Right ventricle myocardium inferior (tissue), 1 donor: ENCODE data around the gene GCNT1. TPM values are rescaled to one million over a fixed set of nuclear protein-coding genes. Genes with fewer than 3 reads are reported as not detected.
A peak's percentile ranks its signal among the peaks of the same experiment; 100 is the strongest.
"Not testable (repeated sequence)": the region's sequence is repeated elsewhere in the genome, so short reads cannot be mapped to it uniquely, and the experiment has no call there.

Experiments
- ATAC-seq: fragments of 200-7000 bp; cut with Tn5 transposase; one replicate; pipeline ENCODE4 v1.9.1; 2020; ENCODE audit warnings: mild to moderate bottlenecking, moderate library complexity
- DNase-seq: peaks from one replicate; pipeline ENCODE4 v3.0.0; 2021; ENCODE audit errors: missing footprints
- intact Hi-C: fragments of 100-400 bp; cut with DNase I; formaldehyde crosslinking; loops from one replicate; pipeline ENCODE4 v1.11.0; 2022
- total RNA-seq: library from RNA; stranded (reverse); fragmentation: NEBNext Ultra II Directional; extraction: Animal tissue kit (Norgen Biotek cat#: 25700); gene quantifications from one replicate; pipeline ENCODE4 v1.2.1, GENCODE V29; 2021
- donor health status: DM: no; HTN: yes; CAD: no; lungs with severe emphysema.

GCNT1 gene
- total RNA-seq, 1 donor from 2014 or later: 3.2 TPM

DNA sequence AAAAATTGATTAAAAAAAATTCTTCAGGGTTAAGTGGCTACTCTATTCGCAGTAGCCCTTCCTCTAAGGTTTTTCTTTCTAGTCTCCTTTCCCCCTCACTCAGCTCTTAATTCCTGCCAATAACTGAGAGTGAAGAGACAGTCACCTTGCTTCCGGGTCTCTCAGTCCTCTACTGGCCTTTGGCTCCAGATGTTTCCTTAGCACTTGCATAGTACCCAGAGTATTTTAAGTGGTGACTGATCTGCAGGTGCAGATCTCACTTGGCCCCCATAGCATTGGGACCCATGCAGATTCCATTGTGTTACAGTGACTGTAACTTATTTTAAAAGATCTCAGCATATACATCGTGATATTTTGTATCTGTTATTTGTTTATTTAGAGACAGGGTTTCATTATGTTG, 66.2 kb downstream of the GCNT1 start:
- ATAC-seq (no peak), DNase-seq (no peak)
- intact Hi-C loops: no loop called here

DNA sequence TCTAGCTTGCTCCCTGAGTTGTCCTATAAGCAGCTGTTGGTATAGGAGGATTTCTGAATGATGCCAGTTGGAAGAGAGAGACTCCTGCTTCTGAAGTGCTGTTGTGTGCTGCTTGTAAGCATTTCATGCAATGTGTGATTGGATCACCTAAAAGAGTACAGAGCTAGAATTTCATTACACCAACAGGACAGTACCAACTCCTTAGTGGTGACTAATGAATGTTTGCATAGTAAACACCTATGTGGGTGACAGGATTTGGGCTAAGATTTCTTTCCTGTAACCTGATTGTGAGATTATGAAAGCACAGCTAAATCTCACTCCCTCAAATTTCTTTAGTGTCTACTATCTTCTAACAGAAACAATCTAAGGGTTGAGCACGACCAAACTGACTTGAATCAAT, 67.0 kb downstream of the GCNT1 start:
- DNase-seq (no peak), ATAC-seq (no peak)
- intact Hi-C loops: no loop called here

DNA sequence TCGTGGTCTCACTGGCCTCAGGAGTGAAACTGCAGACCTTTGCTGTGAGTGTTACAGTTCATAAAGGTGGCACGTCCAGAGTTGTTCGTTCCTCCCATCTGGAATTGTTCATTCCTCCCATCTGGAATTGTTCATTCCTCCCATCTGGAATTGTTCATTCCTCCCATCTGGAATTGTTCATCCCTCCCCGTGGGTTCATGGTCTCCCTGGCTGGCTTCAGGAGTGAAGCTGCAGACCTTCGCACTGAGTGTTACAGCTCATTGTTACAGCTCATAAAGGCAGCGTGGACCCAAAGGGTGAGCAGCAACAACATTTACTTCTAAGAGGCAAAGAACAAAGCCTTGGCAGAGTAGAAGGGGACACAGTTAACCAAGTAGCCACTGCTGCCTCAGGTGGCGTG, 69.1 kb downstream of the GCNT1 start:
- DNase-seq: no peak
- no peak for ATAC-seq
- intact Hi-C loops: no loop called here

DNA sequence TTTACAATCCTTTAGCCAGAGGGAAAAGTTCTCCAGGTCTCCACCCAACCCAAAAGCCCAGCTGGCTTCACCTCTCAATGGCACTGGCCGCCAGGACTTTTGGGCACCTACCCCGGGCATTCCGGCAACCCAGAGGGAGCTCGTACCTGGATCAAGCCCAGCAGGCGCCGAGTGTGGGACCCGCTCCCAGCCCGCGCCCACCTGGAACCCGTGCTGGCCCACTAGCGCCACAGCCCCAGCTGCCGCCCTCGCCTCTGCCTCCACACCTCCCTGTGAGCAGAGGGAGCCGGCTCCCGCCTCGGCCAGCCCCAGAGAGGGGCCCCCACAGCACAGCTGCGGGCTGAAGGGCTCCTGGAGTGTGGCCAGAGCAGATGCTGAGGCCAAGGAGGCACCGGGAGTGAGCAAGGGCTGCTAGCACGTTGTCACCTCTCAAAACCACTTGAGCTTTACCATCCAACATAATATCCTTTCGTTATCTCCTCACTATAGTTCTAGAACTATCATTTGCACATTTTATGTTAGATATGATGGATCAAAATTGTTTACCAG, 69.7 kb downstream of the GCNT1 start:
- intact Hi-C loops: no loop called here
- ATAC-seq (no peak), DNase-seq (no peak)

DNA sequence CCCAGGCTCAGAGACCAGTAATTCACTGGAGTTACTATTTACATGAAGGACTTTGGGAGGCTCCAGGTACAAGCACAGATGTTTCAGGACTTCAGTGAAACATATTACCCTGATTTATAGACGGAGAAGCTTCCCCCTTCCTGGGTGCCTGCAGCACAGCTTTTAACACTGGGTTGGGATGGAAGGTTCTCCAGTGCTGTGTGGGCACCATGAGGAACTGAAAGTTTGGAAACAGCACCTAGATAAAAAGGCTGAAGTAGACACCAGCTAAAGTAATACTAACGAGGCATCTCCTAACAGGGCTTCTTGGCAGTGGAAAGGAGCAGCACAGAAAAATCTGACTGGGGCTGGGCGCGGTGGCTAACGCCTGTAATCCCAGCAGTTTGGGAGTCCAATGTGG, 70.7 kb downstream of the GCNT1 start:
- intact Hi-C loops: no loop called here
- peak; percentile 34 for ATAC-seq
- DNase-seq: no peak

DNA sequence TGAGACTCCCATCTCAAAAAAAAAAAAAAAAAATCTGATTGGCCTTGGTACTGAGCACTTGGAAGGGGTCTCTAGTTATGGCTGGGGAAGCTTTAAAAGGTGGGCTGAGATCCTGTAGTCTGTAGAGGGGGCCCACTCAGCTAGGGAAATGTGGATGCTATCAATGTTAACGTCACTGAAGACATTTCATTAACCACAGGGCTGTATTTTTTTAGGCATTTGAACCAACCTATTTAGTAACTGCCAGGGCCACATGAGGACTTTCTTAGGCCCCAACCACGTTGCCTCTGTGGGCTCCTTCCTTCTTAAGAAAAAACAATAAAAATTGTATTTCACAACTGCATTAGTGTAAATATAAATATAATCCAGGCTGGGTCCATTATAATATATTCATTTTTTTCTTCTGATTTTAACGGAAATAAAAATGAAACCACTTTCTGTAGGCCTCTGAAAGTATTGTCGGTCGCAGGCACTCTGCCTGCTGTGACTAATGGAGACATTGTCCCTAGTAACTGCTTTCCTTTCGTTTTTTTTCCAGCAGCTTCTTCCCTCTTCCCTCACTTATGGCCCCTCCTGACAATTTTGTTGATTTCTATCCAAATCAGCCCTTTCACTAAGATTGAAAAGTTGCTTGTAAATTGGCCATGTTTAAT, 71.6 kb downstream of the GCNT1 start:
- intact Hi-C loops: no loop called here
- ATAC-seq: no peak
- DNase-seq: no peak

DNA sequence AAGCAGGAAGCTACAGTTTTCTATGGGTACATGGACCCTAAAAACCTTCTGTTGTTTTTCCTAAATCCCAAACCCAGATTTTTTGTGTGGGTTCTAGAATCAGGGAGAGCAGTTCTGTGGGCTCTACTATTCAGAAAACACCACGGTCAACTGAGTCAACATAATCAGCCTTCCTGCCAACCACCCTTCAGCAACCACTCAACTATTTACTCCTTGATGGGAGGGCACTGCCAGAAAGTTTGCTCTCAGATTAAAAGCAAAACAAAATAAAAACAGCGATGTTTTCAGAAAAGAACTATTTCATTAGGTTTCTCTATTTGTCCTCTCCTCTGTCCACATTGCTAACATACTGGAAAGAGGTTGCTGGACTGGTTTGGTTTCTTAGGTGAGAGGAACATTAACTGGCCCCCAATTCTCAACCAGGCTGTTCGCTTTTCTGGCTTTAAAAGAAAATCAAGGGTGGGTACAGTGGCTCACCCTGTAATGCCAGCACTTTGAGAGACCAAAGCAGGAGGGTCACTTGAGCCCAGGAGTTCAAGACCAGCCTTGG, 72.3 kb downstream of the GCNT1 start:
- ATAC-seq (no peak), DNase-seq (no peak)
- intact Hi-C loops: no loop called here

DNA sequence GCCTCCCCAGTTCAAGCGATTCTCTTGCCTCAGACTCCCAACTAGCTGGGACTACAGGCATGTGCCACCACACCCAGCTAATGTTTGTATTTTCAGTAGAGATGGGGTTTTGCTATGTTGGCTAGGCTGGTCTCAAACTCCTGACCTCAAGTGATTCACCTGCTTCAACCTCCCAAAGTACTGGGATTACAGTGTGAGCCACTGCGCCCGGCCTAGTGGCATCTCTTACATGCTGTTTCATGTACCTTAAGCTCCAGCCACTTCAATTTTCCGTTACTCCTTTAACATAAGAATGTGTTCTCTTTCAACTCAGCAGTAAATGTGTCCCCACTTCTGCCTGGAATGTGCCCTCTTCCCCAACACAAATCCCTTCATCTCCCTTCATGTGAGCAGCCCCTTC, 73.9 kb downstream of the GCNT1 start:
- intact Hi-C loops, ATAC-seq, DNase-seq: not testable (repeated sequence)

DNA sequence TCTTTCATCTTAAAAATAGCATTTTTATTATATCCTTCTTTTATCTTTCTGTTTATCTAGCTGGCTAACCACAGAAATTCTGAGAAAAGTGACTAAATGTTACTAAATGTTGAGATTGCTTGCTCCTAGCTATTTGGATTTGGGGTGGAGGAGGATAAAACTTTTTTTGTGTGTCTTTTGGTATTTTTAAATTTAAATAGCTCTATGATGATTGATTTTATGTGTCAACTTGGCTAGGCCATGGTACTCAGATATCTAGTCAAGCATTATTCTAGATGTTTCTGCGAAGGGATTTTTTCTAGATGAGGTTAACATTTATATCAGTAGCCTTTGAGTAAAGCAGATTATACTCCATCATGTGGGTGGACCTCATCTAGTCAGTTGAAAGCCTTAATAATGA, 75.0 kb downstream of the GCNT1 start:
- DNase-seq (no peak), ATAC-seq (no peak)
- intact Hi-C loops: no loop called here

DNA sequence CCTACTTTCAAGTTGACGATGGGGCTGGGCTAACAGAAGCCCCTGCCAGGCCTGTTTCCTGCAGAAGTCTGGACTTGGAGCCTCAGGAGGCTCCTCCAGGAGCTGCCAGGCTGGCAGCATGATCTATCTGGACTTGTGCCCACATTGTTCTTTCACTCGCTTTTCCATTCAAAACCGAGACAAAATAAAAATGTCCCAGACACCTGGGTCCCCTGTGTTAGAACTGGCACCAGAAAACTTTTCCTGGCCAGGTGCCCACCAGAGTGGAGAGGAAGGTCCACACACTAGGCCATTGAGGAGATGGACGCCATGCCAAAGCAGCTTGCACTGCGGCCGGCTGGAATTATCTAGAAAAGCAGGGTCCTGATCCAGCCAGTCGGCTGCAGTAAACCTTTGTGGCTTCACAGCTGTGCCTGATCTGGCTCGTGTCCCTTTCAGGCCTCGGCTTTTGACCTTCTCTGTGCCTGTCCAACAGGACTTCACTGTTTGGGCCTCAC, 78.2 kb downstream of the GCNT1 start:
- intact Hi-C loops: no loop called here
- ATAC-seq (peak; percentile 50), DNase-seq (no peak)

DNA sequence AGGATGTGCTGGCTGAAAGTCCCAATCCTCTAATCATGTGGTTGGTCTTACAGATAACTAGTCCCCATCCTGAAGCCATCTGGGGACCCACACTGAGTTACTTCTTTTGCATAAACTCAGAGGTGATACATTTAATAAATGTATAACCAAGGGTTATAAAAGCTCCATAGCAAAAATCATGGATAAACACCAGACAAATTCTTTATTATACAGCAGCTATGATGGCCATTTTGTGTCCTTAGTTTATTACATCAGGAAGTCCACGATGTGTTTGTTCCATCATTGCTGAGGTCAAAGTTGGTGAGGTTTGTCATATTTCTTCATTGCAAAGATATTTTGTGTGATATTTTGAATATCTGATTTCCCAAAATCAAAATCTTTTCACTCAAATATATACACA, 80.2 kb downstream of the GCNT1 start:
- ATAC-seq (no peak), DNase-seq (no peak)
- intact Hi-C loops: no loop called here

DNA sequence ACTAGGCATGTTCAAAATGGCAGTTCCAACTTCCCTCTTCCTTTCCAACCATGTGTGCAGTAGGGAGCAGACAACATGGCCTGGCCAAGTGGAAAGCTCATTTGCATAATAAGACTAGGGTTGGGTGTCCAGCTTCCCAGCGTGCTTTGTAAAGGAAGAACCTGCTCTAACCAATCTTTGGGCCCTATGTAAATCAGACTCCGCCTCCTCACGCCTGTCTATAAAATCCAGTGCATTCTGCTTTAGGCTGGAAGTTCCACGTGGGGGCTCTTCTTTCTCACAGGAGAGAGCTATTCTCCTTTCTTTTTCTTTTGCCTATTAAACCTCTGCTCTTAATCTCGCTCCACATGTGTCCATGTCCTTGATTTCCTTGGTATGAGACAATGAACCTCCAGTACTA, 83.4 kb downstream of the GCNT1 start:
- intact Hi-C loops: no loop called here
- no peak for DNase-seq
- ATAC-seq: no peak

DNA sequence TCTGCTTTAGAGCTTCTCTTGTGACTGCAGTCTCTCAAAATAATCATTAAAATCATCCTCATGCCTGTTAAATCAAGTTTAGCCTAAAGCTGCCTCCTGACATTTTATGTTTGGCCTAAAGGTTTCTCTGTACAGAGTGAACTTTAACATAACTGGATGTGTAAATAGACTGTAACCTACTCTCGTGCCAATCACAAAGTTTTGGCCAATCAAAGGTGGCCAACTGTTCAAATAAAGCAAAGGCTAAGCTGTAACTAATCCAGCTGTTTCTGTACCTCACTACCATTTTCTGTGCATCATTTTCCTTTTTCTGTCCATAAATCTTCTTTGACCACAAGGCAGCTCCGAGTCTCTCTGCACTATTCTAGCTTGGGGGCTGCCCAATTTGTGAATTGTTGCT, 86.2 kb downstream of the GCNT1 start:
- intact Hi-C loops: no loop called here
- DNase-seq: no peak
- ATAC-seq: no peak

DNA sequence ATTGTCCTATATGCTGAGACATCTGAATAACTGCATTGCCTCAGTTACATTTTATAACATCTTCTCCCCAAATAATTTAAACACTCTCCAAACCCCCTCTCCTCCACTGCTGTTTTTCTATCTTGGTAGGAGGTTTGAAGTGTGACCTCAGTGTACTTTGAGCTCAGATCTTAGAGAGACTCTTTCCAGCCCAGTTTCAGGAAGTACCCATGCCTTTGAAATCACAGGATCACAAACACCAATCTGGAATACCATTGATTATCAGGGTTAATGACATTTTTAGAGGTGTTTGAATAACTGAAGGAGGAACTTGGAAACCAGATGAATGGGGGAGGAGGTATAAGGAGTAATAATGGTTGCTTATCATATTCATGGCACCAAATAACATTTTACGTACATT, 93.2 kb downstream of the GCNT1 start:
- no peak for DNase-seq
- intact Hi-C loops: no loop called here

DNA sequence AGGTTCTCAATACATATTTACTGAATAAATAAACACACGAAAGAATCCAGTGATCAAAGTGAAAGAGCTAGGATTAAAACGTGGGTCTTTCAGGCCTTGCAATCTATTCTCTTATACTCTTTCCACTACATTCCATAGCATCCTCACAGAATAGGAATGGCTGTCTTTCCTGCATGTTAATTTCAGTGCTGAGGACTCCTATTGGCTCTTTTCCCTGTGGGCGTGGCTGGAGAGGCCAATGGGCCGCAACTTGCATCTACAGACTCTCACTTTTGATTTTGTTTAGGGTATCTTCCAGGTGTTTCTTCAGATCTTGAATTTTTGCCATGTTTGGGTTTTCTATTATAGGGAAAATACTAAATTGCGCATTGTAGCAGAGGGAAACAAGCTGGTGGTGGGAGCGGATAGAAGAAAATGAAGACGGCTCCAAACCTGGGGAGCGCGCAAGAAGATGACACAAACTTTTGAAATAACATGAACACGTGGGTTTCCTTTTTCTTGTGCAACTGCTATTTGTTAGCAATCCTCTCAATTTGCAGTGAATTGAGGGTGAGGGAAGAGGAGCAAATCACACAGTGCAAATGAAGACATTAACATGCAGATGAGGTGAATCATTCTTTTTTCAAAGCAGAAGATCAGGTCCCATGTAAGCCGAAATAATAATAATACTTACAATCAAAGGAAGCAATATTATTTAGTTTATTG, 93.9 kb downstream of the GCNT1 start:
- DNase-seq (no peak), ATAC-seq (no peak)
- intact Hi-C loops: no loop called here

More for the DNA sequence above, 93.2 kb downstream of the GCNT1 start:
- no peak for ATAC-seq

DNA sequence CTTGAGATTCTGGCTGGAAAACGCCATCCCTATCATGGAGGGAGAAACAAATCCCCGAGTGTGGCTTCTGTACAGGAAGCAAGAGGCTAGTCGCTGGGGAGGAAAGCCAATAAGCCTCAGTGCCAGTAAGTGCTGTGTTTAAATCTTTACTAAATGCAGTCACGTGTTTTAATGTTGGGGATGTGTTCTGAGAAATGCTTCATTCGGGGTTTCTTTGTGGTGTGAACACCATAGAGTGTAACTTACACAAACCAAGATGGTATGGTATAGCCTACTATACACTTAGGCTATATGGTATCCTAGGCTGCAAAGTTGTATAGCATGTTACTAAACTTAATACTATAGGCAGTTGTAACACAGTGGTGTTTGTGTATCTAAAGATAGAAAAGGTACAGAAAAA, 94.7 kb downstream of the GCNT1 start:
- DNase-seq (no peak), ATAC-seq (no peak)
- intact Hi-C loops: no loop called here
